ENCODE results near the gene DGKA.
A peak's percentile ranks its signal among the peaks of the same experiment; 100 is the strongest.
"Not testable (repeated sequence)": the region's sequence is repeated elsewhere in the genome, so short reads cannot be mapped to it uniquely, and the experiment has no call there.

Gene DGKA

GRCh38 chr12:55969356-55969755 is 38.4 kb downstream of the DGKA start:
- DNase-seq: no peak

- DNase-seq: no peak
Measured at GRCh38 chr12:55970775-55971174, 39.8 kb downstream of the DGKA start.

- no peak for DNase-seq
Measured at GRCh38 chr12:55972042-55972441, 41.1 kb downstream of the DGKA start.

DNA sequence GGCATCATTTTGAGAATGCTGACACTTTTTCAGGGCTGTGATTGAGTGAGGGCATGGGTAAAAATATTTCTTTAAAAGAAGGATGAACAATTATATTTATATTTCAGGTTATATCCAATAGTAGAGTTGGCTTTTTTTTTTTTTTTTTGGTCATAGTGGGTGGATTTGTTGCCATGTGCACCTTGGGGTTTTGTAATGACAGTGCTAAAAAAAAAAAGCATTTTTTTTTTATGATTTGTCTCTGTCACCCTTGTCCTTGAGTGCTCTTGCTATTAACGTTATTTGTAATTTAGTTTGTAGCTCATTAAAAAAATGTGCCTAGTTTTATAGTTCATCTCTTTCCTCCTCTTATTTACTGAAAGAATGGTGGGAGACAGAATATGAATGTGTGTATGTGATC is 41.5 kb downstream of the DGKA start:
- no peak for DNase-seq

DNA sequence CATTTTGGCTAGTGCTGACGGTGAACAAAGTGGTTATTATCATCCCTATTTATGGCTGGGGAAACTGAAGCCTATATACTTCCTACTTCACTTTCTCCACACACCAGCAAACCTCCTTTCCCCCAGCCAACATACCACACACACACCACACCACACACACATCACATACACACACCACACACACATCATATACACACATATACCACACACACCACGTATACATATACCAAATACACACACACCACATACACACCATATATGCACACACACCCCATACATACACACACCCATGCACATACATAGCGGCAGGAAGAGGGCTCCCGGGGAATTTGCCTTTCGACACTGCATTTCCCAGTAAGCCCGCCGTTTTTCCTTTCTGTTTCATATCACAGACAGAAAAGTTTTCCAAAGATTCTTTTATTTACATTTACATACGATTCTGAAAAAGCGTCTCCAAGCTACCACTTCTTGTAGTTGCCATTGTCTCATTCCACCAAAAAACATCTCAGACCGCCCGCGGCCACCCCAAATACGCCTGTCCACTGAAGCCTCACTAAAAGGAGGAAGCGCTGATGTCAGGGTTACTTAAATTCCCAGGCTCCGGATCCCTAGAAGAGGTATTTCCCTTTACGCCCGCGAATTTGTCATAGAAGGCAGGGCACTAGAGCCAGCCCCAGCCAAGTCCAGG is 42.1 kb downstream of the DGKA start:
- peak in 1 of 2 donors; percentile 47 for DNase-seq

DNA sequence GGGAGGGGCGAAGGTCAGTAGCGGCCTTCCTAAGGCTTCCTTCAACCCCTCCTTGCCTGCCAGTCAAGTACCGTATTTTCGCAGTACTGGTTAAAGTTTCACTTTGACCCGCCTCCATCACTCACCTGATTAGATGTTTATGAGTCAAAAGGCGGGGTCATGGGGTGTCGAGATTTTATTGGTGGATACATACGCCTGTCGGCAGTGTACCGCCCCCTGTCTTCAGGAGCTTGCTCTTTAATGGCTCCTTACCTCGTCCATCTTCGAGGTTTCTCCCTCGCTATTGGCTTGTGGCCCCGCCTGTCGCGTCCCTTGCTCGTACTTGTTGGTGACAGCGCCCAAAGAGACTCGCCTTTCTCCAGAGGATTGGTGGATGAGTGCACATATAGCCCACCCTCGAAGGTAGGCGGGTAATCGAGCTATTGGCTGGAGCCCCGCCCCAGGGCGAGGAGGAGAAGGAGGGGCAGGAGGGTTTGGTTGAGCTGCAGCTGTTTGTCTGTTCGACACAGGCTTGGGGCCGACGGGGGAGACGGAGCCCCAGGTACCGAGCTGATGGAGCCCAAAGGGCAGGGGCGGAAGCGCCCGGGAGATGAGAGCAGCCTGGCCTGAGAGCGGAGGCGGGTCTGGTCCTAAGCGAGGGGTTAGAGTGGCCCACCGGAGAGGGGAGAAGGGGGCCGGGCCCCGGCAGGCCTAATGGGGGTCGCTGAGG is 42.8 kb downstream of the DGKA start, which contains the start of gene RAB5B:
RAB5B (plus strand) TSS at position 480 of the 709 bp plus-strand sequence. CDS start 12,883 bp downstream, outside the sequence.
- peak; percentile 100 for DNase-seq

- DNase-seq: peak in 1 of 2 donors; percentile 29
Measured at GRCh38 chr12:55974308-55974730, 43.4 kb downstream of the DGKA start.

DNA sequence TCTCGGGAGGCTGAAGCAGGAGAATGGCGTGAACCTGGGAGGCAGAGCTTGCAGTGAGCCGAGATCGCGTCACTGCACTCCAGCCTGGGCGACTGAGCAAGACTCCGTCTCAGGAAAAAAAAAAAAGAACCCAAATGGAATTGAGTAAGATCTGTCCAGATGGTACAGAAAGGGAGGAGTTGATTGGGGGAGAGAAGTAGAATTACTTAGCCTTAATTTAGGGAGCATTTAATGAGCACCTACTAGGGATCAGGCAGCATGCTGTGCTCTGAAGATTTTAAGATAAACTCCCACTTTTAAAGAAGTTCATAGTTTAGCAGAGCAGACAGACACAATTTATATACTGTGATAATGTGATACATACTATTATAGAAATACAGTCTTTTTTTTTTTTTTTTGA is 47.4 kb downstream of the DGKA start:
- DNase-seq: no peak

DNA sequence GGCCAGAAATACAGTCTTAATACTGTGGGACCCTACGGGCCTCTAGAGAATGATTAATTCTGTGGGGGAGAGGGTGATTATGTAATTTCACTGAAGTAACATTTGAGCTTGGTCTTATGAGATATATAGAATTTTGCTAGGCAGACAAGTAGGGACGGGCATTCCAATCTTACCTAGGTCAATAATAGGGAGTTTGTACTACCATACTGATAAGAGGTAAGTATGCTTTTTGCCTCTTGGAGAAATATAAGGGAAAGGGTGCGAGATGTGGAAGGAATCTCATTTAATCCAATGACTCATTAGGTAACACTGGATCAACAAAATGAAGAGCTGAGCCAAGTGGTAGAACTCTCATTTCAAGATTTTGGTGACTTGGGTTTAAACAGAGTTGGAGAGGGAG is 48.1 kb downstream of the DGKA start:
- DNase-seq: no peak

- not testable (repeated sequence) for DNase-seq
Measured at GRCh38 chr12:55981882-55982281, 50.9 kb downstream of the DGKA start.

DNA sequence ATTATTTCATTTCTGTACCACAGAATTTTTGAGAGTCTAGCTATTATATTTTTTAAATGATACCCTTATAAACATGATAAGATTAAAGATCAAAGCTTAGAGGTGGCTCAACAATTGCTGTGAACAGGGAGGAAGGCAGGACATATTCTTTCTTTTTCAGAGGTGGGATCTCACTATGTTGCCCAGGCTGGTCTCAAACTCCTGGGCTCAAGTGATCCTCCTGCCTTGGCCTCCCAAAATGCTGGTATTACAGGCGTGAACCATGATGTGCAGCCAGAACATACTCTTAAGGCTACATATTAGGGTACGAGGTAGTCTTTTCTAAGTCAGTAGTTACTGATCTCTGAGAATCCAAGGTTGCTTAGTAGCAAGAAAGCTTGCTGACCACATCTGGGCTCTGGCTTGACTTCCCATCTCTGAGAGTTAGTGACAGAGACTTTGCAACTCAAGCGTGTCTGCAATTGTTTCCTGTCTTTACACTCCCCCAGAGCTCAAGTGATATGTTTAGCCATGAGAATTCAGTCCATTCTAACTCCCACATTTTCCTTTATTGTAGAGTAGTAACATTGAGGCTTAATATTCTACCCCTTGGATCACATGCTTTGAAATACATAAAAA is 51.5 kb downstream of the DGKA start:
- no peak for DNase-seq

DNA sequence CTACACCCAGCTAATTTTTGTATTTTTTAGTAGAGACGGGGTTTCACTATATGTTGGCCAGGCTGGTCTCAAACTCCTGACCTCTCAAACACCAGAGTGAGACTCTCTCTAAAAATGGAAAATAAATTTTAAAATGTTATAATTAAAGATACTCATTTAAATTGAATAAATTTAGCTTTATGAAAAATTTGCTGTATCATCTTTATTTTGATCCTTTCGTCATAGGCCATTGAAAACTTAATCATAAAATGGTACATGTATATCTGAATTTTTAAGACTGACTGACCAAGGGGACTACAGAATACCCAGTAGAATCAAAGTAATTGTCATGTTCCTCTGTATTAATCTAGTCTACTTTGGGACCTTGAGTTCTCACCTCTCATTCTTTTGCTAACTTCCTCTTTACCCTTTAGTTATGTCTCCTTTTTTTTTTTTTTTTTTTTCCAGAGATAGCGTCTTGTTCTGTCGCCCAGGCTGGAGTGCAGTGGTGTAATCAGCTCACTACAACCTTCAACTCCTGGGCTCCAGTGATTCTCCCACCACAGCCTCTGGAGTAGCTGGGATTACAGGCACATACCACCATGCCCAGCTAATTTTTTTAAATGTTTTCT is 52.4 kb downstream of the DGKA start:
- DNase-seq: no peak

- no peak for DNase-seq
Measured at GRCh38 chr12:55984861-55985260, 53.9 kb downstream of the DGKA start.

DNA sequence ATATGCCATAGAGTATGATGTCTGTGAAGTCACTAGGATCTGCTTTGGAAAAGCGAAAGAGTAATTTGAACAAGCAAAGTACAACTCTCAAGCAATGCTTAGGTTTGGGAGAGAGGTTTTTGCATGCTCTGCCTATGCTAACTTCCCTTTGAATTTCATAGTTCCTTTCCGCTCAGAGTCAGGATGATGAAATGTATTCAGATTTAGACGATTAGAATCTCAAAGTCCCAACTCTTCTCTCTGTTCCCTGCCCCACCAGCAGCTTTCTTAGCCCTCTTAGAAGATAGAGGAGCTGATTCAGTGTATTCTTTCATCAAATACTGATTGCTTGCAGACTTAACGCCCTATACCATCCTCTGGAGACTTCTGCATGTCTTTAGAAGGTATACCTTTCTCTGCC is 54.4 kb downstream of the DGKA start:
- no peak for DNase-seq

DNA sequence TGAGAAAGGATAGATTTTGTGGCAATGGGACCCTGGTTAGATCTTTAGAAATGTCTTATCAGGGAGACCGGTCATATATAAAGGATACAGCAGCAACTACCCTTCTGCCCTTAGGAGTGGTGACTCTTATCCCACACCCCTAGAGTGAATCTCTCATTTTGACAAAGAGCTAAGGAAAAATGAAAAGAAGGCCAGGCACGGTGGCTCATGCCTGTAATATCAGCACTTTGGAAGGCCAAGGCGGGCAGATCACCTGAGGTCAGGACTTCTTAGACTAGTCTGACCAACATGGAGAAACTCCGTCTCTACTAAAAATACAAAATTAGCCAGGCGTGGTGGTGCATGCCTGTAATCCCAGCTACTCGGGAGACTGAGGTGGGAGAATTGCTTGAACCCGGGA is 55.0 kb downstream of the DGKA start:
- not testable (repeated sequence) for DNase-seq

DNA sequence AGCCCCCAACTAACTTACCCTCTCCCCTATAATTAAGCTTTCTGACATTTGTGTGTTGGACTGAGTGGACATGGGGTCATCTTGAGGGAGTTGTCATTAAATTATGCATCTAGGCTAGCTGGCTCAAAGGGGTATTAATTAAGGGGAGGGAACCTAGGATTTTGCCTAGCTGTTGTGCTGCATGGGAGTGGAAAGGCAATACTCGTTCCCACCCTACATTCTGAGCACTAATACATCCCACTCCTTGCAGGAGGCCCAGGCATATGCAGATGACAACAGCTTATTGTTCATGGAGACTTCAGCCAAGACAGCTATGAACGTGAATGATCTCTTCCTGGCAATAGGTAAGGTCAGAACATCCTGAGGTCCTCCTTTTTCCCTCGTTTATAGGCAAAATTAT is 60.1 kb downstream of the DGKA start:
- no peak for DNase-seq

DNA sequence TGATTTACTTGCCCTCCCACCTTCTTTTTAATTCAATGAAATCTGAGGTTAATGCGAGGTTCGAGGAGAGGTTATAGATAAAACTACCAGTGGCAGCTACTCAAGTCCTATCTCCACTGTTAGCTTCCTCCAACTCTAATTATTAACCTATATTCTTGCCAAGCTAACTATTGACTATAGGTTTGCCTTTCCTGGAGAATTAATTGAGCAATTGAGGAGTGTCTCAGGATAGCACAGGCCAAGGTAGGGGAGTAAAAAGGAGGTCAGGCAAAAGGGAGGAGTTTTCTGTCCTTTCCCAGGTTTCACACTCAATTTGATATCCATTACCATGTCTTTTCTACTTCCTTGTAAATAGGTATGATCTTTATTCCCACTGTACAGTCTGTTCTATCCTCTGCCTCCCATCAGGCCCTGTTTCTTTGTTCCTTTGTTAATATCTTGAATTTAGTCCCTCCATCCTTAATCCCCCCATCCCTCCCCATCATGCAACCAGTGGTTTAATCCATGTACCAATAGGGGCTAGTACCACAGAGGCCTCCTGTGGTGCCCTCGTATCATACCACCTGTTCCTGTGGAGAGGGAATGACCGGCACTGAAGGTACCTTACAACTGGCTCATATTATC is 62.4 kb downstream of the DGKA start:
- DNase-seq: no peak

DNA sequence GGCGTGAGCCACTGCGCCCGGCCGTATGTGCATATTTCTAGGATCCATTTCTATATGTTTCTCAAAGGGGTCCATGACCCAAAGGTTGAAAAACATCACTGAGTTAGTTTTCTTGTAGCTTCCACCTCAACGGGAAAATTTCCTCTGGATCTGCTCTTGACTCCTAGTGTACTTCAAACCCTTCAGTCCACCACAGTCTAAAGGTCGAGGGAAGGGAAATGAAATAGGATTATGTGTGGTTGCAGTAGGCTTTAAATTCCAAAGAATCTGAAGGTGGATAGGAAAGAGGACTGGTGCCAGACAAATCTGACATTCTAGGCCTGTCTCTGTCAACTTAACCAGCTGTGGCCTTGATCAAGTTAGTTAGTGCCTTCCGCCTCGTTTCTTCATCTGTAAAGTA is 64.4 kb downstream of the DGKA start:
- DNase-seq: no peak

- DNase-seq: peak; percentile 5 to 71
Measured at GRCh38 chr12:55996201-55996714, 65.3 kb downstream of the DGKA start.

GRCh38 chr12:55996715-55997534 is 66.0 kb downstream of the DGKA start, which contains the start of gene SUOX:
Gene SUOX, plus strand, starts transcription at chr12:55997276. Its CDS starts 4,946 bp downstream, at chr12:56002222.
- peak; percentile 96 to 97 for DNase-seq

DNA sequence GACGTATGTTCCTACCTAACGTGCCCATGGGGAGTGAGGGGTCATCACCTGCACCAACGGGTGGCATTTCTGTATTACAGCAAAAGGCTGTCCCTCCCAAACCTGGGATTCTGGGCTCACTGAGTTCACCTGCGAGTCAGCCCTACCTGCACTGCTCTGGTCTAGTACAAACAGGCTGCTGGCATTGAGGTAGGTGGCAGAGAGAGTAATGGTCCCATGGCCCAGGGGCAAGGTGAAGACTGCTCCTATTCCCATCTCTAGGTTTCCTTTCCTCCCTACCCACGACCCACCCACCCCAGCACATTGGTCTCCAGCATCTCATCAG is 66.5 kb downstream of the DGKA start:
- DNase-seq: no peak

GRCh38 chr12:55999522-55999921 is 68.6 kb downstream of the DGKA start:
- DNase-seq: not testable (repeated sequence)

All from hippocampal formation (tissue), 2 donors.